ENCODE data around the gene HERPUD1. TPM values are rescaled to one million over a fixed set of nuclear protein-coding genes. Genes with fewer than 3 reads are reported as not detected.
"Not testable (repeated sequence)": the region's sequence is repeated elsewhere in the genome, so short reads cannot be mapped to it uniquely, and the experiment has no call there.

The HERPUD1 gene
- total RNA-seq, 2 experiments from 2014 or later: 81.3 to 113 TPM

DNA sequence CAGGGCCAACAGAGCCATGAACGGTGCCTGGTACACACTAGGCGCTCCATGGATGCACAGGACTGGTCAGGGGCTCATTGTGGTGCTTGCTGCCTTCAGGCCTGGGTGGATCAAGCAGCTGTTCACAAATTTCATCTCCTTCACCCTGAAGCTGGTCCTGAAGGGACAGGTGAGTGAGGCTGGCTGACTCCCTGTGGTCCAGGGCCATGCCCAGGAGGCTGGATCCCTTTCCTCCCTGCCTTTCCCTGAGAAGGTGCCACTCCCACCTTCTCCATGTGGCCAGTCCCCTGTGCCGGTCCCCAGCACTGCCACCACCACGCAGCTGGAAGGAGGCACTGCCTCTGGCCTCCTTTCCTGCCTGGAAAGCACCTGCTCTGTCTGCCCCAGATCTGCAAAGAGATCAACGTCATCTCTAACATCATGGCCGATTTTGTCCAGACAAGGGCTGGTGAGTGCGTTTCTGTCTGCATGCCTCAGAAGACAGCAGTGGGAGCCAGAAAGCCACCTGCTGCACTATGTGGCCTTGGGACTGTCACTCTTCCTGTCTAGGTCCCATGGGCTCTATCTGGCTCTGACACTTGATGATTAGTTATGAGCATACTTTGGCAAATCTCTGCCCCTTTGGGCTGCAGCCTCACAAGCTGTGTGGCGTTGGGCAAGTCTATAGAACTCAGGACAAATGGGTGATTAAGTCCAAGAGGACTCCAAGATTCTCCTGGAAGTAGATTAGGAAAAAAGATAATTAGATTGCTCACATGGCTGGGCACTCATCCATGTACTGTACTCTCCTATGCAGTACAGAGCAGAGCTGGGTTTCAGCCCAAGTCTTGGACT, 39.2 kb downstream of the HERPUD1 start:
- Mint-ChIP-seq H3K27me3 (no peaks in the 10 kb centered on the region), H3K4me3 (no peak overlapping the region), H3K36me3 (ENCODE audit: low read depth) (peaks cover 1% of the 10 kb centered on the region), H3K4me1 (peaks cover 25% of the 10 kb centered on the region), H3K27ac (no peak overlapping the region), H3K9me3 (no peaks in the 10 kb centered on the region)
- ChIA-PET POLR2A (no interaction called here), CTCF (interaction anchor here (0.6 to 12.8 kb wide), 5 partner anchors 14 to 254 kb away, joined by 3 to 123 read pairs (median 4); partner anchors contain the start of gene NLRC5)
- DNase-seq: no peak

DNA sequence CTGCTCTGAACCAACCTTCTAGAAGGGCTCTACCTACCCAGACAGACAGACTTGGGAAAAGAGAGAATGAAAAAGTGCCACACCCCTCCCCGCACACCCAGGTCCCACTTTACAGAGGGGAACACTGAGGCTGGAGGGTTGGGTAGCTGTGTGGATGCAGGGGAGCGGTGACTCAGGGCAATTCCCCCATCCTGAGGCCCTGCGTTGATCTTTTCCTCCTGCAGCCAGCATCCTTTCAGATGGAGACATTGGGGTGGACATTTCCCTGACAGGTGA, 39.8 kb downstream of the HERPUD1 start:
- H3K27ac Mint-ChIP-seq: no peak overlapping the region
- ChIA-PET CTCF (interaction anchor here (2.6 to 12.8 kb wide), 2 partner anchors 14 to 20 kb away, joined by 8 to 123 read pairs; partner anchors contain the start of gene NLRC5), POLR2A (no interaction called here)
- no peaks in the 10 kb centered on the region for H3K27me3 Mint-ChIP-seq
- no peak overlapping the region for H3K4me3 Mint-ChIP-seq
- H3K4me1 Mint-ChIP-seq: peaks cover 28% of the 10 kb centered on the region
- DNase-seq: no peak
- no peaks in the 10 kb centered on the region for H3K9me3 Mint-ChIP-seq
- peaks cover 2% of the 10 kb centered on the region for H3K36me3 Mint-ChIP-seq (ENCODE audit: low read depth)

DNA sequence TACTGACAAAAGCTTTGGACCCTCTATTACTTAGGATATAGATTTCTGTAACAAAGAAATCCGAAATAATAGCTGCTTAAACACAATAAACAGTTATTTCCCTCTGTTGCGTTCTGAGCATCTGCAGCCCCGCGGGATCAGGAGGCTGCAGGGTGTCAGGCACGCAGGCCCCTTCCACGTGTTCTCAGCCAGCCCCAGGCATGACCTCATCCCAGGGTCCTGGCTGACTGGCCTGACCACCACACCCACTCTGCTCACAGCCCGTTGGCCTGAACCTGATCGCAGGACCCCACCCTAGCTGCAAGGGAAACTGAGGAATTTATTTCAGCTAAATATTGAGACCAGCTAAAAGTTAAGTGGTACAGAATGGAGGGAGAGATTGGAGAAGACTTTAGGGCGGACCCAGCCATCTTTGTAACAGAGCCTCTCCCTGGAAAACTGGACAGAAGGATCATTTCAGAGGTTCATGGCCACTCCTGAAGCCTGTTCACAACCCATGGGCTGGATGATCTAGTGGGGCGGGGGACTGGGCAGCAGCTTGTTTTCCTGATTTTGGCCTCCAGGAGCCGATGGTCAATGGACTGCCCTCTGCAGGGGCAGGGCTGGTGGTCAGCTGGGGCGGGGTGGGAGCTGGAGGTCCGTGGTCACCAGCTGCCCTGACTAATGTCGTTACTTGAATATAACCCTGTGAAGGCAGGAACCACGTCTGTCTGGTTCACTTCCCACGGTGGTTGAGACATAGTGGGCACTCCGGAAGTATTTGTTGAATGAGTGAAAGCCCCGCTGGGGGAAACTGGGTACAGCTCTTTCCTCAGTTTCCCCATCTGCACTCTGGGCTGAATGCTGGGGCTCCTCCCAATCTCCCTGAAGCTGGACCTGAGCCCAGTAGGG, 40.7 kb downstream of the HERPUD1 start:
- DNase-seq: no peak
- H3K36me3 Mint-ChIP-seq (ENCODE audit: low read depth): peaks cover 2% of the 10 kb centered on the region
- H3K27ac Mint-ChIP-seq: no peak overlapping the region
- H3K4me3 Mint-ChIP-seq: no peak overlapping the region
- ChIA-PET POLR2A (no interaction called here), CTCF (interaction anchor here (2.6 to 12.8 kb wide), 3 partner anchors 7 to 21 kb away, joined by 8 to 123 read pairs (median 77); partner anchors contain the start of genes CETP and NLRC5)
- no peaks in the 10 kb centered on the region for H3K27me3 Mint-ChIP-seq
- no peaks in the 10 kb centered on the region for H3K9me3 Mint-ChIP-seq
- H3K4me1 Mint-ChIP-seq: peaks cover 30% of the 10 kb centered on the region

DNA sequence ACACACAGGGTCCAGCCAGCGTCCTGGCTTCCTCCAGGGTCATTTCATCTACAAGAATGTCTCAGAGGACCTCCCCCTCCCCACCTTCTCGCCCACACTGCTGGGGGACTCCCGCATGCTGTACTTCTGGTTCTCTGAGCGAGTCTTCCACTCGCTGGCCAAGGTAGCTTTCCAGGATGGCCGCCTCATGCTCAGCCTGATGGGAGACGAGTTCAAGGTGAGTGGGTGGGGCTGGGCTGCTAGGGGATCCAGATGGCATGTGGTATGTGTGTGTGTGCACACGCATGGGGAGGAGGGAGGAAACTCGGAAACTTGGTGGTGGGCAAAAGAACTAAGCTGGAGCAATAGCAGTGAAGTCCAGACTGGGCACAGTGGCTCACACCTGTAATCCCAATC, 41.4 kb downstream of the HERPUD1 start:
- Mint-ChIP-seq H3K27ac (peak overlapping the region; percentile 22), H3K9me3 (no peaks in the 10 kb centered on the region), H3K27me3 (no peaks in the 10 kb centered on the region), H3K4me3 (no peak overlapping the region), H3K36me3 (ENCODE audit: low read depth) (peaks cover 2% of the 10 kb centered on the region), H3K4me1 (peaks cover 30% of the 10 kb centered on the region)
- ChIA-PET POLR2A (no interaction called here), CTCF (interaction anchor here (7.7 to 12.8 kb wide), 2 partner anchors 7 to 12 kb away, joined by 77 to 123 read pairs; partner anchors contain the start of genes CETP and NLRC5)
- DNase-seq: no peak

DNA sequence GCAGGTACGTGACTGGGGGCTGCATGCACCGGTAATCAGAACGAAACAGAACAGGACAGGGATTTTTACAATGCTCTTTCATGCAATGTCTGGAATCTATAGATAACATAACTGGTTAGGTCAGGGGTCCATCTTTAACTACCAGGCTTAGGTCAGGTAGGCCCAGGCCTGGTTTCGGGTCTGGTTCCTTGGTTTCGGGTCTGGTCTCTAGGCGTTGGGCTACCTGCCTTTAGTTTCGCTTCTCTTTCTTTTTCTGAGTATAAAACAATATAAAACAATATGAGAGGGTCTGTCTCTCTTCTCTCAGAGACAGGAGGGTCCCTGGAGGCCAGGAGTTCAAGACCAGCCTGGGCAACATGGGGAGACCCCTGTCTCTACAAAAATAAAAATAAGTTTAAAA, 42.0 kb downstream of the HERPUD1 start:
- peaks cover 30% of the 10 kb centered on the region for H3K4me1 Mint-ChIP-seq
- H3K36me3 Mint-ChIP-seq (ENCODE audit: low read depth): not testable (repeated sequence)

DNA sequence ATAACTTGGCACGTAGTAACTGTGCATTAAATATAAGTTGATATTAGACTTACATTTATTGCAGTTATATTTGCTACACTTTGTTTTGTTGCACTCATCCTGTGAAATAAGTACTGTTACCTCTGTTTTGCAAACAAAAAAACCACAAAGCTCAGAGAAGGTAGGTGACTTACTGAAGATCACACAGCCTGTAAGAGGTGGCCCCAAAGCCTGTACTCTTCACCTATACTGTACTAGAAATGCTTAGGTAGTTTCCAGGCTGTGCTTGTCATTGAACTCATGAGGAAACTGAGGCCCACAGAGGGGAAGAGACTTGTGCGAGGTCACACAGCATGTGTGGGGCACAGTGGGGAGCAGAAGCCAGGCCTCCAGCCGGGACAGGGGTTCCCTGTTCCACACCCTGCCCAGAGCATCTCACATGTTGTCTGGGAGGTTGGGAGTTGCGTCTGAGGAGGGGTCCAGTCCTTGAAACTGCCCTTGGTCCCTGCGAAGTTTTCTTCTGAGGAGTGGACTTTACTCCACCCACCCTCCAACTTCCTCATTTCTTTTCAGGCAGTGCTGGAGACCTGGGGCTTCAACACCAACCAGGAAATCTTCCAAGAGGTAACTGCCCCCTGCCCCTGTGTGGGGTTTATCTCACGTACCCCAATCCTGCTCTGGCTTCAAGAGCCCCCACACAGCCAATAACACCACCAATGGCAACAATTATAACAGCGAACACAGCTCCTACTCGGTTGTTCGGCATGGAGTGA, 42.8 kb downstream of the HERPUD1 start:
- Mint-ChIP-seq H3K27me3 (no peaks in the 10 kb centered on the region), H3K27ac (peak overlapping the region; percentile 67), H3K4me3 (no peak overlapping the region), H3K9me3 (no peaks in the 10 kb centered on the region), H3K36me3 (ENCODE audit: low read depth) (peaks cover 2% of the 10 kb centered on the region), H3K4me1 (peaks cover 30% of the 10 kb centered on the region)
- CTCF ChIA-PET: interaction anchor here (0.5 to 12.8 kb wide), 4 partner anchors 9 to 520 kb away, joined by 3 to 123 read pairs (median 40); partner anchors contain the start of genes CETP and NLRC5
- POLR2A ChIA-PET: no interaction called here
- DNase-seq: no peak

More for the DNA sequence above, 42.0 kb downstream of the HERPUD1 start:
- H3K27me3 Mint-ChIP-seq, H3K4me3 Mint-ChIP-seq, POLR2A ChIA-PET, H3K9me3 Mint-ChIP-seq, H3K27ac Mint-ChIP-seq, DNase-seq: not testable (repeated sequence)
- CTCF ChIA-PET: interaction anchor here (0.5 to 12.8 kb wide), 3 partner anchors 8 to 521 kb away, joined by 3 to 123 read pairs (median 77); partner anchors contain the start of genes CETP and NLRC5

DNA sequence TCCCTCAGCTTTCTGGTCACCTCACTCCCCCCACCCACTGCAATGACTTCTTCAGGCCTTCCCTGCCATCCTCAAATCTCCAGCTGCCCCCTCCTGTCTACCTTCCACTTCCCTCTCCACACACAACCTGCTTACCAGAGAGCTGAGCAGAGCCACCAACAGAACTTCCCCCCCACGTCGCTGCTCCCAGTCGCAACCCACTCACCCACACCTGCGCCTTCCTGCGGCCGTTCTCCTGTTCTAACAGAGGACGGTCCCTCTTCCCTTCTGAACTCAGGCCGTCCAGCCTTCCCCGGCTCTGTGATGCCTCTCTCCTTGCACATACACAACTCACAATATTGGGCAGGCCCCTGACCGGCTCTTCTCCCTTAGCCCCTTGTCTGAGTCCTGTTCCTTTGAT, 43.8 kb downstream of the HERPUD1 start:
- H3K4me3 Mint-ChIP-seq: no peak overlapping the region
- H3K27ac Mint-ChIP-seq: peak overlapping the region; percentile 67
- peaks cover 2% of the 10 kb centered on the region for H3K36me3 Mint-ChIP-seq (ENCODE audit: low read depth)
- H3K27me3 Mint-ChIP-seq: no peaks in the 10 kb centered on the region
- CTCF ChIA-PET: interaction anchor here (0.6 to 7.7 kb wide), 4 partner anchors 10 to 277 kb away, joined by 3 to 77 read pairs (median 3); partner anchors contain the start of gene CETP
- POLR2A ChIA-PET: no interaction called here
- H3K4me1 Mint-ChIP-seq: peaks cover 33% of the 10 kb centered on the region
- DNase-seq: no peak
- no peaks in the 10 kb centered on the region for H3K9me3 Mint-ChIP-seq

DNA sequence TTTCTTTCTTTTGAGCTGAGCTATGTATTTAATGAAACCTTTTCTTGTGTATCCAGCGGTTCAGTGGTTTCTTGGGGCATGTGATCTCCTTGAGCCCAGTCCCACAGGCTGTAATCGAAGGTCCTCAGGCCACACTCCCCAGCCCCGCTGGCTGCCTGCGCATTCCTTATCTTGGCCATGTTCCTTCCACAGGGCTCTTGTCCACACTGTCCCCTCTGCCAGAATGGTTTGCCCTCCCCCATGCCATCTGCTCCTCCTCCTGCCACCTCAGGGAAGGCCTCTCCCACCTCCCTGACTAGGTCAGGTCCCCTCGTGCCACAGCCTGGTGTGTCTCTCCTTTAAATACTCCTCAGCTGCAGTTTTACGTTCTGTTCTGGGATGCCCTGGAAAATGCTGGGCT, 45.3 kb downstream of the HERPUD1 start:
- Mint-ChIP-seq H3K4me3 (no peak overlapping the region), H3K27ac (no peak overlapping the region), H3K36me3 (ENCODE audit: low read depth) (peaks cover 10% of the 10 kb centered on the region), H3K9me3 (no peaks in the 10 kb centered on the region), H3K4me1 (peaks cover 48% of the 10 kb centered on the region), H3K27me3 (no peaks in the 10 kb centered on the region)
- no peak for DNase-seq
- POLR2A ChIA-PET: no interaction called here
- CTCF ChIA-PET: interaction anchor here (1.1 to 7.7 kb wide), 3 partner anchors 11 to 46 kb away, joined by 5 to 77 read pairs (median 6); partner anchors contain the start of genes CETP and NLRC5

DNA sequence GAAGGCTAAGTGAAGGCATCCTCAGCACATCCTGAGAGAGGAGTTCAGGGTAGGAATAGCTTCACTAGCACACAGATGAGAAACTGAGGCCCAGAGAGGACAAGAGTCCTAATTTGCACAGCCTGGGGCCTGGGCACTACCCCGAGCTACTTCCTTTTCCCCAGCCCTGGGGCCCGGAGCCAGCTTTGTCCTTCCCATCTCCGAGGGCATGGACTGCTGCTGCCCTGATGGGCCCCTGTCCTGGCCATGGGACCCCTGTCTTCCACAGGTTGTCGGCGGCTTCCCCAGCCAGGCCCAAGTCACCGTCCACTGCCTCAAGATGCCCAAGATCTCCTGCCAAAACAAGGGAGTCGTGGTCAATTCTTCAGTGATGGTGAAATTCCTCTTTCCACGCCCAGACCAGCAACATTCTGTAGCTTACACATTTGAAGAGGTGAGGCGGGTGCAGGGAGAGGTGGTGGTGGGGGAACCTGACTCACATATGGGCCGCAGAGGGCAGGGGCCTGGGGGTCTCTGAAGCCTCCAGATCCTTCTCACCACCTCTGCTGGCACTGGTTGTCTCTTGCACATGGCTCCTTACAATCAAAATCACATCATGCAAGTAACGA, 46.0 kb downstream of the HERPUD1 start:
- Mint-ChIP-seq H3K36me3 (ENCODE audit: low read depth) (peaks cover 16% of the 10 kb centered on the region), H3K4me1 (peaks cover 55% of the 10 kb centered on the region), H3K27ac (no peak overlapping the region), H3K27me3 (no peaks in the 10 kb centered on the region), H3K9me3 (no peaks in the 10 kb centered on the region), H3K4me3 (no peak overlapping the region)
- no peak for DNase-seq
- CTCF ChIA-PET: interaction anchor here (0.5 to 7.7 kb wide), 4 partner anchors 11 to 335 kb away, joined by 3 to 77 read pairs (median 6); partner anchors contain the start of genes CETP and NLRC5
- POLR2A ChIA-PET: no interaction called here

DNA sequence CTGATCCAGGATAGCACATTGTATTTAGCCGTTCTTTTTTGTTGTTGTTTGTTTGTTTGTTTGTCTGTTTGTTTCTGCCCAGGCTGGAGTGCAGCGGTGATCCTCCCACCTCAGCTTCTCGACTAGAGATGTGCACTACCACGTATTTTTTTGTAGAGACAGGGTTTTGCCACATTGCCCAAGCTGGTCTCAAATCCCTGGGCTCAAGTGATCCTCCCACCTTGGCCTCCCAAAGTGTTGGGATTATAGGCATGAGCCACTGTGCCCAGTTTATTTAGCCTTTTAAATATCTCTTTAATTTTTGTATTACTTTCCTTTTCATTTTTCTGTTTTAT, 48.2 kb downstream of the HERPUD1 start:
- peaks cover 32% of the 10 kb centered on the region for H3K36me3 Mint-ChIP-seq (ENCODE audit: low read depth)
- H3K4me1 Mint-ChIP-seq: peaks cover 61% of the 10 kb centered on the region
- no peaks in the 10 kb centered on the region for H3K9me3 Mint-ChIP-seq
- POLR2A ChIA-PET: no interaction called here
- peak overlapping the region; percentile 43 for H3K27ac Mint-ChIP-seq
- no peak for DNase-seq
- H3K27me3 Mint-ChIP-seq: no peaks in the 10 kb centered on the region
- H3K4me3 Mint-ChIP-seq: no peak overlapping the region
- CTCF ChIA-PET: interaction anchor here (0.7 kb wide), 1 partner anchor 49 kb away, joined by 3 read pairs; no protein-coding TSS in a partner anchor

DNA sequence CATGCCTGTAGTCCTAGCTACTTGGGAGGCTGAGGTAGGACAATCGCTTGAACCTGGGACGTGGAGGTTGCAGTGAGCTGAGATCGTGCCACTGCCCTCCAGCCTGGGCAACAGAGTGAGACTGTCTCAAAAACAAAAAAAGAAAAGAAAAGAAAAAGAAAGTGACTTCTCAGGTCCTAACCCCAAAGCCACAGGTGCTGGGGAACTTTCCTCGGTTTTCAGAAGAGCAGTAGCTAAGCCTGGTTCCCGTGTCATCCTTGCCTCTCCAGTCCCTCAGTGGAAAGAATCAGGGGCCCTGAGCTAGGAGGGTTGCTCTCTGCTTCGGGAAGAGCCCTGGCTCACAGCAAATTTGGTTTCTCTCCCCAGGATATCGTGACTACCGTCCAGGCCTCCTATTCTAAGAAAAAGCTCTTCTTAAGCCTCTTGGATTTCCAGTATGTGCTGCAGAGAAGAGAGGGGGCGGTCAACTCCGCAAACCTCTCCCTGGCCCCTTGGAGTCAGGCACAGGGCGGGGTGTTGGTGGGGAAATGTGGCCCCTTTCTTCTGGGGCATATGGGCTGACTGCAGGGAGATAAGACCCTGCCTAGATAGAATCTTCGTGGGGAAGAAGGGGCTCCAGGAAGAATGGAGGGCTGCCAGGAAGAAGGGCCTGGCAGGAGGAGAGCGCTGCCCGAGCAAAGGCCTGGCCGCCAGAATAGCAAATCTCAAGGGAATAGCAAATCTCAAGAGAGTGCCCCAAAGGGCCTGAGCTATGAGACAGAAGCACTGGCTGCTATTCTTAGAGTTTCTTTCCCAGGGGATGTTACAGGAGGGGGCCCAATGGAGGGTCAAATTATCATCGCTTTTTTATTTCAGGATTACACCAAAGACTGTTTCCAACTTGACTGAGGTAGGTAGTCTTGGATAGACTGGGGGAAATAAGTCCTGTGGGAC, 49.1 kb downstream of the HERPUD1 start:
- no peak for DNase-seq
- peaks cover 61% of the 10 kb centered on the region for H3K4me1 Mint-ChIP-seq
- POLR2A ChIA-PET: no interaction called here
- H3K4me3 Mint-ChIP-seq: no peak overlapping the region
- peak overlapping the region; percentile 54 for H3K27ac Mint-ChIP-seq
- peaks cover 39% of the 10 kb centered on the region for H3K36me3 Mint-ChIP-seq (ENCODE audit: low read depth)
- CTCF ChIA-PET: interaction anchor here (0.7 to 10.1 kb wide), 3 partner anchors 8 to 49 kb away, joined by 3 to 123 read pairs (median 3); partner anchors contain the start of gene NLRC5
- H3K27me3 Mint-ChIP-seq: no peaks in the 10 kb centered on the region
- H3K9me3 Mint-ChIP-seq: no peaks in the 10 kb centered on the region
